ENCODE measurements around the gene LENG9.

GRCh38 chr19:54433697-54434096, 29.9 kb downstream of the LENG9 start:
- no peak for TF ChIP-seq EZH2phosphoT487 (IDR thresholded peaks at IDR 0.05; ENCODE audit: borderline replicate concordance, low read depth, low read length)
- no peak for TF ChIP-seq CTCF (conservative IDR thresholded peaks at IDR 0.05; ENCODE audit: low read length)
